HG03045 (cell line): ENCODE data around the gene CHRND.
"Not testable (repeated sequence)": the region's sequence is repeated elsewhere in the genome, so short reads cannot be mapped to it uniquely, and the experiment has no call there.

ENCODE experiments used
- ATAC-seq: cut with Tn5 transposase; IDR thresholded peaks from one replicate; pipeline ENCODE4 v1.9.1; 2021; ENCODE audit warnings: mild to moderate bottlenecking, moderate library complexity; ENCODE audit not compliant: unreplicated experiment

The CHRND gene

GRCh38 chr2:232570481-232570880 lies 44.5 kb downstream of the CHRND start:
- ATAC-seq: not testable (repeated sequence)

DNA sequence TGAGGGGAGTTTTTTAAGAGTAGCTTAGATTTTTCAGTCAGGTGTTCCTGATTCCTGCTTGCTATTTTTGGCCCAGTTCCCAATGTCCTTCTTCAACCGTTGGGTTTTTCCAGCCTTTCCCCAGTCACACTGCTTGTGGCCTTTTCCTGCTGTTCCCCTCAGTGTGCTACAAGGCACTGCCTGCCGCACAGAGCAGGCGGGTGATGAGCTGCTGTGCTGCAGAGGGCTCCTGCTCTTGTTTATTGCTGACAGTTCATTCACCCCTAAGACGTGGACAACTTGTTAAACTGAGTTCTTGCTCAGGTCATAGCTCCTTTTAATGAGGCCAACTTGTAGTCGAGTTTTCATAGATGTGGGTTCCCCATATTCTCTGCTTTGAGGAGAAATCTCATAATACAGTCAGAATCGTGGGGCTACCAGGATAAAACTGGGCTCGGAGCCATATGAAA lies 45.1 kb downstream of the CHRND start:
- no peak for ATAC-seq

DNA sequence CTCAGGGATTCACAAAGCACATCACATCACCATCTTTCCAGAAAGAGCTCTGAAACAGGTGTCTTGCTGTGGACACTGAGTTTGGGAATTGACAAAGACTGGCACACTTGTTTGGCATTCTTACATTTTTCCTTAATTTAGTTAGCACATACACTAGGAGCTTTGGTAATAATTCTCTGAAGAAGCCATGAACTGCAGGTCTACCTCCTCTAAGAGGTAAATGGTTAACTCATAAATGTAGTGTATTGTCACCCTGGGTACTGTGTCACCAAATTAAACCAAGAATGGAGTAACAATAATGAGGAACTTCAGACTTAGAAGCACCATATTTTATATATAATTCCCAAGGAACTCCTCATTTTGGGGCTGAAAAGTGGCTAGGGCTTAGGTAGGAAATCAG lies 47.1 kb downstream of the CHRND start:
- no peak for ATAC-seq

- no peak for ATAC-seq
These were observed 47.9 kb downstream of the CHRND start for GRCh38 chr2:232573771-232574435.

GRCh38 chr2:232574674-232575403 lies 48.9 kb downstream of the CHRND start:
- no peak for ATAC-seq

GRCh38 chr2:232575404-232575746 lies 49.4 kb downstream of the CHRND start:
- no peak for ATAC-seq

DNA sequence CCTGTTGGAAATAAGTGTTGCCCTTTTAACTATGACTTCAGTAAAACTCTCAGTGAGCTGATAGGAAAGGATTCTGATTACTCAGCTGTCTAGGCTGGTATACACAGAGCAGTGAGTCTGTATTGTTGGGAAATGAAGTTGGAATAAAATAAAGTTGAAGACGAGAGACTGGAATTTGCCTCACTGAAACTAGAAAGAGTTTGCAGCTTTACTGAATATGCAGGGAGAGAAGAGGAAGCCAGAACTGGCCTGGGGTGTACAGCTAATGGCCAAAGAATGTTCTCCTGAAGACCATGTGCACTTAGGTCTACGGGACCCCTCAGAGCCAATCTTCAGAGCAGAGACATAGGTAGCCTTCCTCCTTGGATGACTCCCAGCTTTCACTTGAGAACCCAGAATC lies 51.0 kb downstream of the CHRND start:
- no peak for ATAC-seq

GRCh38 chr2:232577841-232578240 lies 51.9 kb downstream of the CHRND start:
- no peak for ATAC-seq

DNA sequence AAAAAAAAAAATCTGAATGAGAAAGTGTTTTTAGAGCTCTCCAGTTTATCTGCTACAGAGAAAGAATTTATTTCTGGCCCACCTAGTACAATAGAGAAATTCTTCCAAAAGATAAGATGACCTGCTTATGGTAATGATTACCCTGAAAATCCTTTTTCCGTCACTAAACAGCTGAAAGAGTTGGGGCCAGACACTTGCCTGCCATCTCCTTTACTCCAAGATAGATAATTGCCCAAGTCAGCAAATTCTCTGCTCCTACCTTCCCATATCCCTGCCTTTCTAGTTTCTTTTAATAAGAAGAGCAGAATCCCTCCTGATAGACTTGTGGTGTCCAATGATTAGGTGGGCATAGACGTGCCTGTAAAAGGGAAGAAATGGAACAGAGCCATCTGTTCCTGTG lies 52.7 kb downstream of the CHRND start:
- ATAC-seq: no peak

GRCh38 chr2:232580648-232580981 lies 54.7 kb downstream of the CHRND start:
- ATAC-seq: no peak

- ATAC-seq: no peak
These were observed 55.8 kb downstream of the CHRND start for GRCh38 chr2:232581725-232582124.

GRCh38 chr2:232584238-232584637 lies 58.3 kb downstream of the CHRND start:
- no peak for ATAC-seq
